HG03175 (cell line): Measurements from ENCODE around the gene MAPKAPK2.
"Not testable (repeated sequence)": the region's sequence is repeated elsewhere in the genome, so short reads cannot be mapped to it uniquely, and the experiment has no call there.

Experiments used
- ATAC-seq: cut with Tn5 transposase; IDR thresholded peaks from one replicate; pipeline ENCODE4 v1.9.1; 2021; ENCODE audit warnings: mild to moderate bottlenecking, moderate library complexity; ENCODE audit not compliant: unreplicated experiment

The MAPKAPK2 gene

GRCh38 chr1:206738370-206739366, 54.0 kb downstream of the MAPKAPK2 start:
- no peak for ATAC-seq

- peak; percentile 84 for ATAC-seq
These were observed 54.8 kb downstream of the MAPKAPK2 start for GRCh38 chr1:206739411-206740076.

- ATAC-seq: no peak
These were observed 56.5 kb downstream of the MAPKAPK2 start for GRCh38 chr1:206741142-206741701.

GRCh38 chr1:206742719-206743383, 58.1 kb downstream of the MAPKAPK2 start:
- ATAC-seq: no peak

GRCh38 chr1:206744683-206745082, 60.0 kb downstream of the MAPKAPK2 start:
- ATAC-seq: no peak

- no peak for ATAC-seq
These were observed 60.6 kb downstream of the MAPKAPK2 start for GRCh38 chr1:206745301-206745700.

- ATAC-seq: no peak
These were observed 63.8 kb downstream of the MAPKAPK2 start for GRCh38 chr1:206748348-206749030.

GRCh38 chr1:206751891-206752290, 67.2 kb downstream of the MAPKAPK2 start:
- no peak for ATAC-seq

GRCh38 chr1:206752481-206752880, 67.8 kb downstream of the MAPKAPK2 start:
- no peak for ATAC-seq

GRCh38 chr1:206753141-206753540, 68.4 kb downstream of the MAPKAPK2 start:
- no peak for ATAC-seq

- ATAC-seq: no peak
These were observed 69.3 kb downstream of the MAPKAPK2 start for GRCh38 chr1:206754011-206754410.

GRCh38 chr1:206757524-206758266, 73.0 kb downstream of the MAPKAPK2 start:
- ATAC-seq: no peak

GRCh38 chr1:206760590-206760989, 75.9 kb downstream of the MAPKAPK2 start:
- ATAC-seq: no peak

- no peak for ATAC-seq
These were observed 76.6 kb downstream of the MAPKAPK2 start for GRCh38 chr1:206761159-206761768.

GRCh38 chr1:206762741-206763364, 78.1 kb downstream of the MAPKAPK2 start:
- ATAC-seq: not testable (repeated sequence)

GRCh38 chr1:206765771-206766170, 81.1 kb downstream of the MAPKAPK2 start:
- not testable (repeated sequence) for ATAC-seq

GRCh38 chr1:206766251-206766856, 81.6 kb downstream of the MAPKAPK2 start:
- peak; percentile 35 for ATAC-seq
